CD4-positive, alpha-beta T cell treated with Interleukin-17A for 1 hour (primary cell): ENCODE data around the gene UBXN1.

ENCODE experiments used
- DNase-seq: peaks from one replicate; pipeline ENCODE4 v3.0.0-alpha.2; 2020

Gene UBXN1, protein sequence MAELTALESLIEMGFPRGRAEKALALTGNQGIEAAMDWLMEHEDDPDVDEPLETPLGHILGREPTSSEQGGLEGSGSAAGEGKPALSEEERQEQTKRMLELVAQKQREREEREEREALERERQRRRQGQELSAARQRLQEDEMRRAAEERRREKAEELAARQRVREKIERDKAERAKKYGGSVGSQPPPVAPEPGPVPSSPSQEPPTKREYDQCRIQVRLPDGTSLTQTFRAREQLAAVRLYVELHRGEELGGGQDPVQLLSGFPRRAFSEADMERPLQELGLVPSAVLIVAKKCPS

GRCh38 chr11:62678770-62679696 is at the start of gene UBXN1:
Gene UBXN1, minus strand, starts transcription at chr11:62679073. Its CDS starts 150 bp downstream, at chr11:62678923.
- DNase-seq: peak; percentile 89

DNA sequence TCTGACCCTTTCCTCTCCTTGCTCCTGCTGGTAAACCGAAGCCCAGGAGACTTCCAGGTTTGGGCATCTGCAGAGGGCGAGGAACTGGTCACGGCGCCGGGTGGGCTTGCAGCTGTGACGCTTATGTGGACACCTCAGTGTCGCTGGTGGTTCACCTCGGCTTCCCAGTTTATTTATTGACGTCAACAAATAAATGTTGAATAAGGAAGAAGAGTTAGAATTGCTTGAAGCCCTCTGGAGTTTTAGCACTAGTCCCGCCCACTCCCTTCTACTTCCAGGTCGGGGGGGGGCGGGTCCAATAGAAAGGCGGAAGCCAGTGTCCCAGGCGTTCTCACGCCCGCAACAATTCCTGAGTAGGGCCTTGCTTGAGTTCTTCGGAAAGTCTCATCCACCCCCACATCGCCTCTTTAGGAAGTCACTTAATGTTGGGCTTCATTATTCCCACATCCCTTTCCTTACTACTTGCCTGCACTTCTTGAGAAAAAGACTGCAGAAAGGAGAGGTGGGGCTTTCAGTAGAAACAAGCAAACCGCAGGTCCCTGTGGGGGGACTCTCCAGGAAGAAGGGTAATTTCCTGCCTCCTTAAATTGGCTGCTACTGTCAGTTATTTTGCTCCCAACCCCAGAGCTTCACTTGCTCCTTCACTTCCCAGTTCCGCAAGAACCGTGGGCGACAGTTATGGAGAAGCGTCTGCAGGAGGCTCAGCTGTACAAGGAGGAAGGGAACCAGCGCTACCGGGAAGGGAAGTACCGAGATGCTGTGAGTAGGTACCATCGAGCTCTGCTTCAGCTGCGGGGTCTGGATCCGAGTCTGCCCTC is 49.5 kb upstream of the UBXN1 start, which contains the start of gene TTC9C:
TSS of gene TTC9C (plus strand) at position 316 of the 818 bp plus-strand sequence. CDS start at position 679, 363 bp downstream.
- DNase-seq: peak; percentile 84

DNA sequence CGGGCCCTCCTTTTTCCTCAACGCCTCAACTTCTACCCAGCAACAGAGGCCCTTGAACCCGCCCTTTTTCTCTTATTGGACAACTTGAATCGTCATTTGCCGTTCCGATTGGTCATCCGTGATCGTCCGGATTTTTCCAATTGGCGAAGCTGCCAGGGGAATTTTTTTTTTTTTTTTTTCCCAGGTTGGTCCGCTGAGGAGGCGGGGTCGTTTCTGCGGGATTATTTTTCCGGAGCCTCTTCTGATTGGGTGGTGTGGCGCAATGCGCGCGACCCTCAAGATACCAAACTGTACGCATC is 48.9 kb upstream of the UBXN1 start:
- DNase-seq: peak; percentile 97

DNA sequence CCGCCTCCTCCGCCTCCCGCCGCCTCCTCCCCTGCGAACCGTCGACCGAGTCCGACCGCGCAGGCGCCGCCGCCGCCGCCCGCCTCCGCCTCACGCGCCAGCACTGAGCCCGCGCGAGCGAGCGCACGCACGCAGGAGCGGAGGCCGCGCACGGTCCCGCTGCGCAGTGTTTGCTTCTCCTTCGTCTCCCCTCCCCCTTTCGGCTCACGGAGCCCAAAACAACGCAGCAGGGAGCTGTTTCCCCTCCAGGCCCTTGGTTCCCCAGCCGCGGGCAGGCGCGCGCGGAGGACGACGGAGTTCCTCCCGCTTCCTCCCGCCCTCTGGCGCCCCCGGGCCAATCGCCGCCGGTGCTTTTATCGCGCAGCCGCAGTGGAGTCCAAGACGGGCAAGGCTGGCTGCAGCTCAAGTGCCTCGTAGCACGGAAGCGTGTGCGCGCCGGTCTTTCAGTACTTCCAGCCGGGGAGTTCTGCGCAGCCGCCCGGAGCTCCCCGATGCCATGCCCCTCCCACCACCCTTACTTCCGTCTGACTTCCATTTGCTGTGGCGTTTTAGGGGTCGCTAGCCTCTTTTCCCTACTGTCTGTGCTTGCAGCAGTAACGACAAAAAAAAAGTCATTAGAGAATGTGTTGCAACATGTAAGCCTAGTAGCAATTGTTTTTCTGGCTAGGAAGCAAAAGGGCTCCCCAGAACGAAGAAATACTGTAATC is 48.4 kb upstream of the UBXN1 start, which contains the start of gene HNRNPUL2:
TSS of gene HNRNPUL2 (minus strand) at position 293 of the 707 bp plus-strand sequence. CDS start 301 bp downstream, outside the sequence.
- peak; percentile 99 for DNase-seq

GRCh38 chr11:62726915-62727164 is 48.0 kb upstream of the UBXN1 start:
- DNase-seq: no peak

DNA sequence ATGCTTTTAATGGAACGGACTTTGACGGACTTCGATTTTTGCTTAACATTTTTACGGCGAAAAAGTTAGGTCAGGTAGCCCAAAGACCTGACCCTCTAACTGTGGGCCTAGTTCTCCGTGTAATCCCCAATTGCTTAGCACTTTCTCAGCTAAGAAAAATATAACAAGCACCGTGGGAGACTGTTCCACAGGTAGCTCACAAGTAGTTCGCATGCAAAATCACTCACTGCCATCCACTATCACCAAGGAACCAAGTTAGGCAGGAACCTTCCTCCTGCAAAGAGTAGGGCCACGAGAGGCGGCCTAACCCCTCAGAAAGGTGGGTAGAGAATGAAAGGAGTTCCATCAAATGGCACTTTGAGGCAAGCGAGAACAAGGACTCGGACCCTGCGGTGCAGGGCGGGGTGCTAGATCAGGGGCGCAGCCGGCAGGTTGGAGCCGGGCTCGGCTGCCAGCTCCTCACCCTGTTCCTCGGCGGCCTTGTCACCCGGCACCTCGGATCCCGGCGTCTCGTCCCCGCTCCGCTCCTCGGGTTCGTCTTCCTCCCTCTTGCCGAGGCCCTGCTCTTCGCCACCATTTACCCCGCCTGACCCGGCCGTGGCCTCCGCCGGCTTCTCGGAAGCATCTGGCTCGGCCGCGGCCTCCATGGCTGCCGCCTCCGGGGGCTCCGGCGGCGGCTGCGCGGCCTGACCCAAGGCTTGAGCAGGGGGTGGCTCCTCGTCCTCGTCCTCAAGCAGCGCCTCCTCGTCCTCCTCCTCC is 47.5 kb upstream of the UBXN1 start:
- DNase-seq: no peak

GRCh38 chr11:62725646-62726045 is 46.8 kb upstream of the UBXN1 start:
- no peak for DNase-seq

GRCh38 chr11:62724171-62724570 is 45.3 kb upstream of the UBXN1 start:
- DNase-seq: no peak

DNA sequence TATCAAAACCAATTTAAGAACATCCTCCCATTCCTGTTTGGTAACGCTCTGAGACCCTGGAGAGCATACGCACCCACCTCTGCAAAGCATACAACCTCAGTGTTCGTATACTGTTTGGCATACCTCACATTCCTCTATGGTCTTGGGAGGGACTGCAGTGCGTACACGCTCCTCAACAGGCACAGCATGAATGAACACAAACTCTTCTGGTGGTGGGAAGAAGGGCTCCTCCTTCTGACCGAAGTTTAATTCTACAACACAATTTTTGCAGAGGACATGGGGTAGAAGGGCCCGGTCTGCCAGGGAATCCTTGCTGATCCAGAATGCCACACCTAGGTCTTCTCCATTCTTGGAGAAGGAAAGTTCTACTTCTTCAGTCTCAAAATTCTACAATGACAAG is 43.1 kb upstream of the UBXN1 start:
- DNase-seq: no peak

DNA sequence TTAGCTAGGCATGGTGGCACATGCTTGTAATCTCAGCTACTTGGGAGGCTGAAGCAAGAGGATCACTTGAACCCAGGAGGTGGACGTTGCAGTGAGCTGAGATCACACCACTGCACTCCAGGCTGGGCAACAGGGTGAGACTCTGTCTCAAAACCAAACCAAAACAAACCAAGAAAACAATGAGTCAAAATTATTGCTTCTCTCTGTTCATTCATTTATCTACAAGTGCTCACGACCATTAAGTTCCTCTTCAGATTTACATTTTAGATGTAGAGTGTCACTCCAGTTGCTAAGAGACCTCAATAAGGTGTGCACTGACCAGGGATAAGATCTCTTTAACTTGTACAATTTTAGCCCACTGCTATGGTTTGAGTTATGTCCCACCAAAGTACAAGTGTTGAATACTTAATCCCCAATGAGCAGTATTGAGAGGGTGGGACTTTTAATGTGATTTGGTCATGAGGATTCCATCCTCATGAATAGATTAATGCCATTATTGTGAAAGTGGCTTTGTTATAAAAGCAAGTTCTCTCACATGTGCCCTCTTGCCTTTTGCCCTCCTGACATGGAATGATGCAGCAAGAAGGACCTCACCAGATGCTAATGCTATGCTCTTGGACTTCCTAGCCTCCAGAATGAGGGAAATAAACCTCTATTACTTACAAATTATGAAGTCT is 40.6 kb upstream of the UBXN1 start:
- no peak for DNase-seq

- no peak for DNase-seq
Measured at GRCh38 chr11:62716816-62717215, 37.9 kb upstream of the UBXN1 start.

GRCh38 chr11:62716206-62716605 is 37.3 kb upstream of the UBXN1 start:
- DNase-seq: no peak

- DNase-seq: no peak
Measured at GRCh38 chr11:62715150-62716130, 36.6 kb upstream of the UBXN1 start.

DNA sequence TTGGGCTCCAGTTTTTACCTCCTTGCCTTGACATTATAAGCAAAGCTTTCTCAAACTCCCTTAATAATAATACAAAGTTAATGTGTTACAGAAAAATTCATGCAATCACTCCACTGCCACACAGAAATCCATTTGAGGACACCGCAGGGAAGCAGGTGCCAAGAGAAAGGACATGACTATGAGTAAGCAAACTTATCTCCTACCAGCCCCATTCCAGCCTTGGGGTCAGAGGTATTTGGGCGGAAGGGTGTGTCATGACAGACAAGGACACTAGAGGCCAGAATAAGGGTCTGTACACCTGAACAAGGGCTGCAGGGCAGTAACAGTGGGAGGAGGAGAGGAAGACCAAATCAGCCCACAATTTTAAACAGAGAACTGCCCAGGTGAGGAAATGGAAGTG is 34.5 kb upstream of the UBXN1 start:
- no peak for DNase-seq

- DNase-seq: no peak
Measured at GRCh38 chr11:62712861-62713260, 34.0 kb upstream of the UBXN1 start.

- DNase-seq: no peak
Measured at GRCh38 chr11:62712276-62712812, 33.5 kb upstream of the UBXN1 start.

GRCh38 chr11:62710001-62710345 is 31.1 kb upstream of the UBXN1 start:
- DNase-seq: no peak

DNA sequence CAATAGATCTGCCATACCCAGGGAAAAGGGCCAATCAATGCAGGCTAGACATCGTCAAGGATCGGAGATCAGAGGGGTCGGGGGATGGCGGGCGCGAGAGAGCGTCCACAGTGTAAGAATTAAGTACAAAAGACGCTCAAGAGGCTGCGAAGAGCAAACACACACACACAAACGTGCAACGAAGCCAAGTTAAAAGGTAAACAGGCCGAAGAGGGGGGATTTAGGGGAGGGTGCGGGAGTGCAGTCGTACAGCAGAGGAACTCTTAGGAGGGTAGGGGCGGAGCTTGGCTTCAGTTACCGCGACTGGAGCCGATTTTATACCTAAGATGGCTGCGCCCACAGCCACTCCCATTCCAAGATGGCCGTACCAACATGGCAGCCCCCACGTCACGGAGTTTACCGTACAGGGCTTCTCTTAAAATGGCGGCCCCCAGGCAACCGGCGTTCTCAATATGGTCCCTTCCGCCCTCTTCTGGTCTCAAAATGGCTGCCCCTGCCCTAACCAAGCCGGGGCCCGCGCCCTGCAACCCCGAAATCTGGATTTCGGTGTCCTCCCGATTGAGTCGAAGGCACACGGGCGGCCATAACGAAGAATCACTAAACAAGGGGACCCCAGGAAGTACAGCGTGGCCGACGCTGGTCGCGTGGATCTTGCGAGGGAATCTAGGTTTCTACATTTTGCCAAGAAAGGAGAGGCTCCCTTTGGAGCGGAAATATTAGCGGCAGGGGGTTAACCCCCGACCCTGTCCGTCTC is 30.6 kb upstream of the UBXN1 start:
- peak; percentile 99 for DNase-seq

DNA sequence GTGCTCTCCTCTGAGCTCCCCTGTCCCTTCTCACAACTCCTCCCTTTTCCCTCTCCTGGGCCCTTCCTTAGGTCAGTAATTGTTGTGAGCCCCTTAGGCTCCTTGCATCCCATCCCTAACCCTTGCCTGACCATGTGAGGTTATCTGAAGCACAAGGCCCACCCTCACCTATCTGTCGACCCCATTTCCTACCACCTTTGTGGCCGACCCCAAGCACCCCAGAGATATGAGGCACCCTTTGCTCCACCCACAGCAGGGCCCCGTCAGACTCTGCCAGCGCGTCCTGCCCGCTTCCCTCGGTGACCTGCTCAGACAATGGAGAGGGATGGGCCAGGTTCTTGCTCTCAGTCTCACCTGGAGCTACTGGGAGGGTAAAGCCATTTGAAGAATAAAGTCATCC is 29.9 kb upstream of the UBXN1 start:
- peak; percentile 63 for DNase-seq
